H1 (cell line): Measurements from ENCODE around the gene CFB. TPM values are rescaled to one million over a fixed set of nuclear protein-coding genes. Genes with fewer than 3 reads are reported as not detected.

Source experiments
- CTCF ChIA-PET: fragments of 300-600 bp; sonication (Branson Sonifier 250); formaldehyde crosslinking; loops from one replicate; lab custom pipeline; 2021; ENCODE audit not compliant: partially characterized antibody; lab: Charles Lee
- POLR2A ChIA-PET: fragments of 300-600 bp; sonication (Branson Sonifier 250); formaldehyde crosslinking; loops from one replicate; lab custom pipeline; 2021; ENCODE audit warnings: inconsistent platforms; ENCODE audit not compliant: partially characterized antibody; lab: Charles Lee
- DNase-seq, 2 experiments: peaks; one replicate each; pipeline versions ENCODE4 v3.0.0 to v3.0.0-alpha.2; 2010 to 2022; ENCODE audit warnings: low spot score in 2 of 2, low read depth in 1 of 2, mixed read lengths in 1 of 2
- FAIRE-seq: peaks from 2 replicates; lab custom pipeline; 2011; peaks lifted over from hg19 to GRCh38; lab: Jason Lieb, UNC
- H2AFZ ChIP-seq: 2 replicates; pipeline ENCODE4 v1.8.1; 2012; ENCODE audit warnings: low read length, inconsistent platforms
- H2AK5ac ChIP-seq: 2 replicates; pipeline ENCODE4 v1.6.1; 2013; ENCODE audit warnings: low read depth, low read length
- H2BK120ac ChIP-seq: replicated peaks from 2 replicates; pipeline ENCODE3; 2013; ENCODE audit warnings: low read depth, low read length, inconsistent platforms
- H2BK12ac ChIP-seq: 2 replicates; pipeline ENCODE4 v1.6.1; 2013; ENCODE audit warnings: low read depth, low read length
- H2BK15ac ChIP-seq: 2 replicates; pipeline ENCODE4 v1.6.1; 2013; ENCODE audit warnings: low read length
- H2BK20ac ChIP-seq: 2 replicates; pipeline ENCODE4 v1.6.1; 2013; ENCODE audit warnings: low read length
- H2BK5ac ChIP-seq: 2 replicates; pipeline ENCODE4 v1.6.1; 2013; ENCODE audit warnings: low read depth, low read length
- H3K14ac ChIP-seq: 2 replicates; pipeline ENCODE4 v1.6.1; 2013; ENCODE audit warnings: inconsistent platforms; ENCODE audit not compliant: insufficient read length
- H3K18ac ChIP-seq: 2 replicates; pipeline ENCODE4 v1.6.1; 2013; ENCODE audit warnings: low read length; ENCODE audit errors: extremely low read depth
- H3K23ac ChIP-seq: 2 replicates; pipeline ENCODE4 v1.6.1; 2013; ENCODE audit warnings: inconsistent platforms; ENCODE audit not compliant: insufficient read length
- H3K23me2 ChIP-seq: 2 replicates; pipeline ENCODE4 v1.6.1; 2013; ENCODE audit warnings: low read depth, low read length
- H3K27ac ChIP-seq: 2 replicates; pipeline ENCODE4 v1.6.1; 2011; ENCODE audit warnings: low read depth, low read length, inconsistent platforms
- H3K27me3 ChIP-seq, 4 experiments: replicated peaks in 1 of 4; 1 replicate in 1 of 4; 2 replicates in 3 of 4; pipeline versions ENCODE4 v1.6.1 to v1.8.1; 2011 to 2013; ENCODE audit warnings: low read length in 3 of 4, mild to moderate bottlenecking in 3 of 4, inconsistent platforms in 2 of 4, mixed read lengths in 2 of 4, moderate library complexity in 1 of 4; ENCODE audit not compliant: control insufficient read depth in 3 of 4, insufficient read depth in 3 of 4; ENCODE audit errors: extremely low read depth in 1 of 4
- H3K36me3 ChIP-seq, 4 experiments: 2 replicates each; pipeline versions ENCODE4 v1.6.1 to v1.8.1; 2011 to 2013; ENCODE audit warnings: mild to moderate bottlenecking in 4 of 4, low read length in 3 of 4, moderate library complexity in 2 of 4, control low read depth in 1 of 4, inconsistent platforms in 1 of 4; ENCODE audit not compliant: insufficient read depth in 4 of 4, control insufficient read depth in 2 of 4
- H3K4ac ChIP-seq: replicated peaks from 2 replicates; pipeline ENCODE3; 2013; ENCODE audit warnings: low read length, low read depth, mixed read lengths, inconsistent platforms; ENCODE audit not compliant: insufficient read length
- H3K4me1 ChIP-seq, 4 experiments: replicated peaks in 1 of 4; 1 replicate in 1 of 4; 2 replicates in 3 of 4; pipeline versions ENCODE4 v1.6.1 to v1.8.1; 2011 to 2013; ENCODE audit warnings: low read length in 3 of 4, inconsistent platforms in 2 of 4, mixed read lengths in 1 of 4; ENCODE audit not compliant: insufficient read depth in 4 of 4, control insufficient read depth in 3 of 4
- H3K4me2 ChIP-seq, 2 experiments: 2 replicates each; pipeline versions ENCODE4 v1.6.1 to v1.8.1; 2011 to 2013; ENCODE audit warnings: low read depth in 2 of 2, low read length in 2 of 2, control low read depth in 1 of 2, inconsistent platforms in 1 of 2, mild to moderate bottlenecking in 1 of 2; ENCODE audit not compliant: insufficient read depth in 1 of 2
- H3K4me3 ChIP-seq, 4 experiments: fragments of 200-600, 300-600 bp in 1 of 4; sonication (generic), shearing (Covaris generic), sonication (Bioruptor Twin) in 1 of 4; 2 replicates each; pipeline versions ENCODE4 v1.5.1 to v1.8.1; 2011 to 2016; ENCODE audit warnings: low read length in 4 of 4, low read depth in 3 of 4, control low read depth in 2 of 4, inconsistent platforms in 2 of 4, mild to moderate bottlenecking in 2 of 4, mixed read lengths in 1 of 4, moderate library complexity in 1 of 4; ENCODE audit not compliant: insufficient read depth in 2 of 4; ENCODE audit errors: extremely low read depth in 1 of 4
- H3K56ac ChIP-seq: replicated peaks from 2 replicates; pipeline ENCODE3; 2013; ENCODE audit warnings: low read depth, mild to moderate bottlenecking, mixed read lengths, low read length, inconsistent platforms; ENCODE audit not compliant: insufficient read length
- H3K79me1 ChIP-seq: 2 replicates; pipeline ENCODE4 v1.6.1; 2013; ENCODE audit warnings: low read depth, low read length, control low read depth
- H3K79me2 ChIP-seq, 2 experiments: 2 replicates each; pipeline versions ENCODE4 v1.6.1 to v1.8.1; 2012 to 2013; ENCODE audit warnings: low read length in 2 of 2, mild to moderate bottlenecking in 2 of 2, inconsistent platforms in 1 of 2; ENCODE audit not compliant: insufficient read depth in 2 of 2, control insufficient read depth in 1 of 2
- H3K9ac ChIP-seq, 4 experiments: replicated peaks in 1 of 4; 1 replicate in 1 of 4; 2 replicates in 3 of 4; pipeline versions ENCODE4 v1.6.1 to v1.8.1; 2011 to 2013; ENCODE audit warnings: low read depth in 3 of 4, low read length in 3 of 4, control low read depth in 2 of 4, mild to moderate bottlenecking in 2 of 4, moderate library complexity in 2 of 4, inconsistent platforms in 1 of 4; ENCODE audit errors: extremely low read depth in 1 of 4
- H3K9me3 ChIP-seq, 2 experiments: 2 replicates each; pipeline versions ENCODE4 v1.6.1 to v1.8.1; 2012 to 2013; ENCODE audit warnings: mild to moderate bottlenecking in 2 of 2, moderate library complexity in 2 of 2, control low read depth in 1 of 2, inconsistent platforms in 1 of 2, low read depth in 1 of 2, low read length in 1 of 2, mixed read lengths in 1 of 2; ENCODE audit not compliant: insufficient read depth in 2 of 2
- H4K20me1 ChIP-seq, 2 experiments: replicated peaks in 1 of 2; 2 replicates each; pipeline versions ENCODE3 to v1.8.1; 2011 to 2013; ENCODE audit warnings: inconsistent platforms in 2 of 2, low read length in 2 of 2, mild to moderate bottlenecking in 1 of 2; ENCODE audit not compliant: insufficient read depth in 2 of 2, control insufficient read depth in 1 of 2
- H4K5ac ChIP-seq: 2 replicates; pipeline ENCODE4 v1.6.1; 2013; ENCODE audit warnings: low read length, low read depth, mixed read lengths, inconsistent platforms; ENCODE audit not compliant: insufficient read length
- H4K8ac ChIP-seq: 2 replicates; pipeline ENCODE4 v1.8.0; 2013; ENCODE audit warnings: mild to moderate bottlenecking, moderate library complexity, low read length, inconsistent platforms; ENCODE audit not compliant: insufficient read depth; ENCODE audit errors: extremely low read depth
- H4K91ac ChIP-seq: replicated peaks from 2 replicates; pipeline ENCODE3; 2013; ENCODE audit warnings: low read length, mixed read lengths, inconsistent platforms; ENCODE audit not compliant: insufficient read length
- BCL11A ChIP-seq, 2 experiments: IDR thresholded peaks; one replicate each; pipeline ENCODE4 v1.6.1; 2011; ENCODE audit warnings: low read depth in 2 of 2, low read length in 2 of 2, mild to moderate bottlenecking in 2 of 2
- CBX8 ChIP-seq: fragments of 300-800, 300-1000 bp; sonication (generic); IDR thresholded peaks from 2 replicates; pipeline ENCODE4 v1.7.1; 2016; ENCODE audit warnings: low read depth, low read length, borderline replicate concordance
- CHD2 ChIP-seq: IDR thresholded peaks from 2 replicates; pipeline ENCODE4 v1.6.1; 2012; ENCODE audit warnings: low read length, improper control_type of control experiment
- USF2 ChIP-seq: IDR thresholded peaks from 2 replicates; pipeline ENCODE4 v1.6.1; 2011; ENCODE audit warnings: low read length, improper control_type of control experiment
- WGBS, 2 experiments: shearing (Covaris generic) in 1 of 2; methylation state at CpG; one replicate each; pipeline versions ENCODE4 v1.1.6 to v1.1.7; 2013 to 2015; ENCODE audit warnings: low lambda C conversion rate in 2 of 2, mixed read lengths in 2 of 2, inconsistent platforms in 1 of 2, low coverage in 1 of 2, missing lambda C conversion rate in 1 of 2; ENCODE audit not compliant: insufficient replicate concordance in 2 of 2, insufficient coverage in 1 of 2, insufficient read length in 1 of 2; ENCODE audit errors: extremely low coverage in 1 of 2, missing lambda C conversion rate in 1 of 2; 5-methylcytosine and 5-hydroxymethylcytosine counted together
- polyA plus RNA-seq, 7 experiments: library from polyadenylated mRNA; depleted of rRNA in 3 of 7; stranded (reverse) in 5 of 7; unstranded in 2 of 7; fragments of >200 nt in 5 of 7; fragments of 200-250 nt in 2 of 7; gene quantifications; 1 replicate in 5 of 7; 2 replicates in 1 of 7; 4 replicates in 1 of 7; pipeline versions ENCODE4 v1.2.1 to v1.2.3, GENCODE V29; 2011 to 2013; ENCODE audit warnings: missing spikeins in 2 of 7, mixed read lengths in 2 of 7
- total RNA-seq: library from RNA; stranded (reverse); fragmentation: NEBNext Ultra II Directional; extraction: Animal tissue kit (Norgen Biotek cat#: 25700); gene quantifications from 2 replicates; pipeline ENCODE4 v1.2.1, GENCODE V29; 2021

The CFB gene
- total and polyA plus RNA-seq, 2 of the 8 experiments (the other 6 are each of a cell fraction or from before 2014, with no cell fraction given), result 0.09 TPM; not detected in 1

- peaks cover 0 to 17% of the 10 kb centered on the region in 2 experiments; a peak in 2 of 4 replicates for H3K79me2 ChIP-seq
- H3K9ac ChIP-seq, result no peak overlapping the region
- H2AFZ ChIP-seq, result no peak overlapping the region
- H4K8ac ChIP-seq, result no peak overlapping the region
- CTCF ChIA-PET, result interaction anchor here (1.1 kb wide), 2 partner anchors 13 to 23 kb away, joined by 3 read pairs; no protein-coding TSS in a partner anchor
- peak overlapping the region in 1 of 2 experiments; percentile 86; a peak in 1 of 4 replicates for H3K4me2 ChIP-seq
- H2BK15ac ChIP-seq, result no peak overlapping the region
- H3K36me3 ChIP-seq, result peaks cover 7 to 17% (median 14%) of the 10 kb centered on the region in 4 experiments; a peak in 7 of 8 replicates
- H3K4me3 ChIP-seq, result no peak overlapping the region
- H2AK5ac ChIP-seq, result 0 out of 2 replicates have a peak overlapping the region, but pooled peaks have one; percentile 90
- POLR2A ChIA-PET, result interaction anchor here (0.6 to 1.0 kb wide), 3 partner anchors 17 to 1531 kb away, joined by 3 read pairs; partner anchors contain the start of gene PRRC2A
- H3K18ac ChIP-seq, result no peak overlapping the region
- peaks cover 0 to 14% (median 6%) of the 10 kb centered on the region in 4 experiments; a peak in 6 of 7 replicates for H3K4me1 ChIP-seq
- H3K27ac ChIP-seq, result no peak overlapping the region
- no peak overlapping the region for H3K14ac ChIP-seq
- FAIRE-seq, result no peak
- no peak overlapping the region for H4K91ac ChIP-seq
- 93% methylated on average over 42 of the region's 49 CpGs; no CpG with 5 or more reads in 1 of the 2 experiments for WGBS, 2 experiments
- no peak overlapping the region for H3K56ac ChIP-seq
- no peaks in the 10 kb centered on the region for H3K9me3 ChIP-seq
- TF ChIP-seq USF2, result no peak
- no peak for TF ChIP-seq BCL11A (IDR thresholded peaks at IDR 0.05; ENCODE audit: low read depth in 2 of 2, low read length in 2 of 2)
- no peak for TF ChIP-seq CHD2
- TF ChIP-seq CBX8, result no peak
- no peak overlapping the region for H2BK120ac ChIP-seq
- no peak overlapping the region for H3K23ac ChIP-seq
- peaks cover 0 to 5% of the 10 kb centered on the region in 2 experiments for H4K20me1 ChIP-seq
- no peak overlapping the region for H4K5ac ChIP-seq
- H2BK5ac ChIP-seq, result 0 out of 2 replicates have a peak overlapping the region, but pooled peaks have one; percentile 90
- no peak overlapping the region for H2BK20ac ChIP-seq
- no peak for DNase-seq
- H3K4ac ChIP-seq, result no peak overlapping the region
- no peaks in the 10 kb centered on the region for H3K27me3 ChIP-seq
- H3K79me1 ChIP-seq, result peaks cover 2% of the 10 kb centered on the region
- 0 out of 2 replicates have a peak overlapping the region, but pooled peaks have one; percentile 17 for H2BK12ac ChIP-seq
- H3K23me2 ChIP-seq, result peaks cover 13% of the 10 kb centered on the region
Measured at GRCh38 chr6:31899882-31900722, 45.8 kb upstream of the CFB start.
